A549 (cell line): ENCODE data around the gene COLEC12. TPM values are rescaled to one million over a fixed set of nuclear protein-coding genes. Genes with fewer than 3 reads are reported as not detected.

Source experiments
- ATAC-seq, 2 experiments: fragments of 200-7000 bp in 1 of 2; fragments of >200 bp in 1 of 2; cut with Nextera tagmentation in 1 of 2; cut with Tn5 transposase in 1 of 2; 3 replicates each; pipeline versions ENCODE4 v1.8.0 to v1.9.1; 2018 to 2020; ENCODE audit warnings: mild to moderate bottlenecking in 1 of 2, moderate library complexity in 1 of 2
- CTCF ChIA-PET: fragments of 300-600 bp; sonication (Branson Sonifier 250); formaldehyde crosslinking; extraction: SDS; loops from one replicate; lab custom pipeline; 2021; ENCODE audit warnings: antibody characterized with exemption, inconsistent platforms; lab: Yijun Ruan, JAX
- POLR2A ChIA-PET: fragments of 350-600 bp; formaldehyde crosslinking; extraction: SDS; loops from one replicate; lab custom pipeline; 2021; ENCODE audit warnings: antibody characterized with exemption, inconsistent platforms; lab: Yijun Ruan, JAX
- DNase-seq, 2 experiments: peaks; one replicate each; pipeline versions ENCODE4 v3.0.0 to v3.0.0-alpha.2; 2011 to 2016; ENCODE audit warnings: low read depth in 1 of 2, low spot score in 1 of 2
- FAIRE-seq: peaks from 2 replicates; lab custom pipeline; 2011; peaks lifted over from hg19 to GRCh38; lab: Jason Lieb, UNC
- H3K27ac ChIP-seq, 2 experiments: fragments of >200 bp; sonication (Bioruptor Twin); formaldehyde crosslinking; 3 replicates each; pipeline ENCODE4 v1.5.1; 2016 to 2017
- H3K4me1 ChIP-seq: fragments of >200 bp; sonication (Bioruptor Twin); formaldehyde crosslinking; 3 replicates; pipeline ENCODE4 v1.6.1; 2016
- H3K4me2 ChIP-seq: fragments of >200 bp; sonication (Bioruptor Twin); formaldehyde crosslinking; 3 replicates; pipeline ENCODE4 v1.6.1; 2016
- H3K4me3 ChIP-seq: fragments of >200 bp; sonication (Bioruptor Twin); formaldehyde crosslinking; 3 replicates; pipeline ENCODE4 v1.5.1; 2016
- H3K9me3 ChIP-seq: fragments of >200 bp; sonication (Bioruptor Twin); formaldehyde crosslinking; 3 replicates; pipeline ENCODE4 v1.6.1; 2016
- CBX2 ChIP-seq: fragments of 200-600 bp; sonication (generic); IDR thresholded peaks from 2 replicates; pipeline ENCODE4 v1.6.1; 2016; ENCODE audit warnings: low read depth, mild to moderate bottlenecking, borderline replicate concordance
- CEBPB ChIP-seq, 2 experiments: fragments of >200 bp in 1 of 2; sonication (Bioruptor Twin) in 1 of 2; formaldehyde crosslinking in 1 of 2; IDR thresholded peaks; 2 replicates each; pipeline ENCODE4 v1.6.1; 2012 to 2016
- ESRRA ChIP-seq: fragments of 150-350 bp; IDR thresholded peaks from 2 replicates; pipeline ENCODE4 v1.6.1; 2014; ENCODE audit warnings: mild to moderate bottlenecking, low read length, borderline replicate concordance
- FOSL2 ChIP-seq, 2 experiments: fragments of 450-650 bp in 1 of 2; fragments of >200 bp in 1 of 2; sonication (Bioruptor Twin) in 1 of 2; formaldehyde crosslinking; IDR thresholded peaks; 2 replicates each; pipeline versions ENCODE4 v1.5.0 to v1.6.1; 2016 to 2020; ENCODE audit warnings: mild to moderate bottlenecking in 1 of 2, moderate library complexity in 1 of 2
- GATA3 ChIP-seq: IDR thresholded peaks from 2 replicates; pipeline ENCODE4 v1.6.1; 2012; ENCODE audit warnings: borderline replicate concordance
- HEYL ChIP-seq: fragments of 250-450 bp; sonication (Bioruptor Pico); IDR thresholded peaks from 2 replicates; pipeline ENCODE4 v1.8.0; 2021; ENCODE audit warnings: mild to moderate bottlenecking, moderate library complexity
- HOXB5 ChIP-seq: fragments of 250-450 bp; sonication (Bioruptor Pico); IDR thresholded peaks from 2 replicates; pipeline ENCODE4 v1.5.0; 2020; ENCODE audit warnings: mild to moderate bottlenecking, moderate library complexity
- JUN ChIP-seq, 2 experiments: fragments of >200 bp; sonication (Bioruptor Twin); formaldehyde crosslinking; IDR thresholded peaks; 2 replicates in 1 of 2; 3 replicates in 1 of 2; pipeline ENCODE4 v1.6.1; 2016 to 2017
- KDM1A ChIP-seq: fragments of 200-600 bp; sonication (generic); IDR thresholded peaks from 2 replicates; pipeline ENCODE4 v1.6.1; 2016; ENCODE audit warnings: low read depth, mild to moderate bottlenecking
- MAFK ChIP-seq: fragments of 450-650 bp; IDR thresholded peaks from 2 replicates; pipeline ENCODE4 v1.6.1; 2014; ENCODE audit not compliant: partially characterized antibody
- MYC ChIP-seq: IDR thresholded peaks from 2 replicates; pipeline ENCODE4 v1.6.1; 2012; ENCODE audit warnings: mild to moderate bottlenecking, inconsistent platforms, low read length, improper control_type of control experiment, borderline replicate concordance
- POLR2AphosphoS2 ChIP-seq: conservative IDR thresholded peaks from 2 replicates; pipeline ENCODE4 v1.6.1; 2012; ENCODE audit warnings: low read length, improper control_type of control experiment, inconsistent platforms
- RARB ChIP-seq: fragments of 250-450 bp; sonication (Bioruptor Pico); IDR thresholded peaks from 2 replicates; pipeline ENCODE4 v1.8.0; 2021; ENCODE audit warnings: mild to moderate bottlenecking, moderate library complexity
- SMC3 ChIP-seq: fragments of >200 bp; sonication (Bioruptor Twin); formaldehyde crosslinking; IDR thresholded peaks from 3 replicates; pipeline ENCODE4 v1.6.1; 2018; ENCODE audit warnings: inconsistent platforms
- TFCP2L1 ChIP-seq: fragments of 250-450 bp; sonication (Bioruptor Pico); IDR thresholded peaks from 2 replicates; pipeline ENCODE4 v1.5.0; 2021; ENCODE audit warnings: mild to moderate bottlenecking
- TP53 ChIP-seq: fragments of 250-450 bp; sonication (Bioruptor Pico); IDR thresholded peaks from 2 replicates; pipeline ENCODE4 v1.5.0; 2021; ENCODE audit warnings: mild to moderate bottlenecking, moderate library complexity
- USF2 ChIP-seq: fragments of 450-650 bp; IDR thresholded peaks from 2 replicates; pipeline ENCODE4 v1.6.1; 2014; ENCODE audit warnings: antibody characterized with exemption
- ZNF302 ChIP-seq: fragments of 250-450 bp; sonication (Bioruptor Pico); IDR thresholded peaks from 2 replicates; pipeline ENCODE4 v1.9.0; 2021; ENCODE audit warnings: inconsistent platforms, mild to moderate bottlenecking, moderate library complexity
- WGBS: methylation state at CpG from one replicate; pipeline ENCODE4 v1.1.6; 2017; ENCODE audit errors: missing lambda C conversion rate; 5-methylcytosine and 5-hydroxymethylcytosine counted together
- polyA plus RNA-seq, 4 experiments: library from polyadenylated mRNA; depleted of rRNA in 3 of 4; stranded (reverse); fragments of >200 nt; fragmentation: RNase III in 1 of 4; extraction: RNeasy Plus Mini Kit Qiagen cat#74134 plus additional on column Dnase treatment in 1 of 4; gene quantifications; 2 replicates in 3 of 4; 3 replicates in 1 of 4; pipeline ENCODE4 v1.2.3, GENCODE V29; 2011 to 2017
- TF ChIP-seq, protein P1 (sequence below): IDR thresholded peaks from 2 replicates; pipeline ENCODE4 v1.6.1; 2012
- TF ChIP-seq, protein P2 (sequence below): fragments of 250-450 bp; sonication (Bioruptor Pico); IDR thresholded peaks from 2 replicates; pipeline ENCODE4 v1.5.0; 2021; ENCODE audit warnings: mild to moderate bottlenecking, moderate library complexity, borderline replicate concordance
- TF ChIP-seq, protein P3 (sequence below): IDR thresholded peaks from 2 replicates; pipeline ENCODE4 v1.6.1; 2012

The COLEC12 gene
- polyA plus RNA-seq, 2 of the 4 experiments (the other 2 are of a cell fraction) = 0.01 TPM; not detected in 1

DNA sequence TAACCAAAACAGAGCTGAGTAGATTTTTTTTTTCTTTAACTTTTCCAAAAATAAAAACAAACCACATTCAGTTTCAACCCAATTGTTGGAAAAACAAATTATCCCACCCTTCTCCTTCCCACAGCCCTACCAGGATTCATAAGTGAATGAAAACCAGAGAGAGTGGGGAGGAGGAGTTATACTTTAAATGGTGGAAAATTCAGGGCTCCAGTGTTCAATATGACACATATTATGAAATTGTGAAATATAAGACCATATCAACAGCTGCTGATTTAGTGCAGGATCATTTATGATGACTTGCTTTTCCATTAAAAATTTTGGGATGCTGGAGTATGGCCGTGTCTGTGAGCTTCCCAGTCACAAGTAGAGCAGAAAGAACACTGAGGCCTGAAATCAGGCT, 26.7 kb downstream of the COLEC12 start:
- no peak for ATAC-seq
- ChIA-PET POLR2A (no interaction called here), CTCF (interaction anchor here (0.5 to 0.6 kb wide), 2 partner anchors 137 to 279 kb away, joined by 3 read pairs; no protein-coding TSS in a partner anchor)

GRCh38 chr18:471716-472115, 28.8 kb downstream of the COLEC12 start:
- WGBS = 59% methylated on average over 3 of the region's 3 CpGs

More for the DNA sequence above, 26.7 kb downstream of the COLEC12 start:
- no peaks in the 10 kb centered on the region for H3K9me3 ChIP-seq
- DNase-seq (no peak), FAIRE-seq (no peak)
- no peak overlapping the region for H3K27ac ChIP-seq
- H3K4me3 ChIP-seq = no peak overlapping the region
- WGBS = 59% methylated on average over 1 of the region's 1 CpG
- TF ChIP-seq, protein P1, sequence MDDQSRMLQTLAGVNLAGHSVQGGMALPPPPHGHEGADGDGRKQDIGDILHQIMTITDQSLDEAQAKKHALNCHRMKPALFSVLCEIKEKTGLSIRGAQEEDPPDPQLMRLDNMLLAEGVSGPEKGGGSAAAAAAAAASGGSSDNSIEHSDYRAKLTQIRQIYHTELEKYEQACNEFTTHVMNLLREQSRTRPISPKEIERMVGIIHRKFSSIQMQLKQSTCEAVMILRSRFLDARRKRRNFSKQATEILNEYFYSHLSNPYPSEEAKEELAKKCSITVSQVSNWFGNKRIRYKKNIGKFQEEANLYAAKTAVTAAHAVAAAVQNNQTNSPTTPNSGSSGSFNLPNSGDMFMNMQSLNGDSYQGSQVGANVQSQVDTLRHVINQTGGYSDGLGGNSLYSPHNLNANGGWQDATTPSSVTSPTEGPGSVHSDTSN = no peak
- TF ChIP-seq TP53 (CRISPR knock-in tag) (no peak), CEBPB (IDR thresholded peaks at IDR 0.05) (no peak), TFCP2L1 (CRISPR knock-in tag) (no peak), RARB (CRISPR knock-in tag) (no peak), HEYL (CRISPR knock-in tag) (no peak), POLR2AphosphoS2 (no peak), SMC3 (no peak)
- TF ChIP-seq, protein P2, sequence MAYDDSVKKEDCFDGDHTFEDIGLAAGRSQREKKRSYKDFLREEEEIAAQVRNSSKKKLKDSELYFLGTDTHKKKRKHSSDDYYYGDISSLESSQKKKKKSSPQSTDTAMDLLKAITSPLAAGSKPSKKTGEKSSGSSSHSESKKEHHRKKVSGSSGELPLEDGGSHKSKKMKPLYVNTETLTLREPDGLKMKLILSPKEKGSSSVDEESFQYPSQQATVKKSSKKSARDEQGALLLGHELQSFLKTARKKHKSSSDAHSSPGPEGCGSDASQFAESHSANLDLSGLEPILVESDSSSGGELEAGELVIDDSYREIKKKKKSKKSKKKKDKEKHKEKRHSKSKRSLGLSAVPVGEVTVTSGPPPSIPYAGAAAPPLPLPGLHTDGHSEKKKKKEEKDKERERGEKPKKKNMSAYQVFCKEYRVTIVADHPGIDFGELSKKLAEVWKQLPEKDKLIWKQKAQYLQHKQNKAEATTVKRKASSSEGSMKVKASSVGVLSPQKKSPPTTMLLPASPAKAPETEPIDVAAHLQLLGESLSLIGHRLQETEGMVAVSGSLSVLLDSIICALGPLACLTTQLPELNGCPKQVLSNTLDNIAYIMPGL = no peak
- 0 out of 3 replicates have a peak, but pooled peaks cover 5% of the 10 kb centered on the region for H3K4me1 ChIP-seq
- H3K4me2 ChIP-seq = no peak overlapping the region

GRCh38 chr18:470661-471501, 29.6 kb downstream of the COLEC12 start:
- TF ChIP-seq FOSL2 (IDR thresholded peaks at IDR 0.05) = peak; percentile 40; the same call in 1 of the 2 replicates
- TF ChIP-seq FOSL2 (CRISPR knock-in tag; IDR thresholded peaks at IDR 0.05) = no peak
- TF ChIP-seq JUN (IDR thresholded peaks at IDR 0.05) = no peak
- TF ChIP-seq MAFK = peak; percentile 32
- H3K4me2 ChIP-seq = peak overlapping the region; percentile 8; the same call in 1 of the 3 replicates
- FAIRE-seq = no peak
- H3K9me3 ChIP-seq = no peaks in the 10 kb centered on the region
- no peak overlapping the region for H3K27ac ChIP-seq
- no peak overlapping the region for H3K4me3 ChIP-seq
- ChIA-PET POLR2A (no interaction called here), CTCF (interaction anchor here (0.6 to 1.0 kb wide), 2 partner anchors 9 to 156 kb away, joined by 3 read pairs; no protein-coding TSS in a partner anchor)
- H3K4me1 ChIP-seq = 0 out of 3 replicates have a peak, but pooled peaks cover 5% of the 10 kb centered on the region
- no peak for ATAC-seq
- DNase-seq = no peak
- WGBS = 21% methylated on average over 5 of the region's 5 CpGs

More at GRCh38 chr18:471716-472115, 28.8 kb downstream of the COLEC12 start:
- CTCF ChIA-PET = interaction anchor here (1.0 kb wide), 1 partner anchor 8 kb away, joined by 3 read pairs; no protein-coding TSS in a partner anchor
- no peaks in the 10 kb centered on the region for H3K9me3 ChIP-seq
- ATAC-seq (no peak), DNase-seq (no peak), FAIRE-seq (no peak)
- no peak overlapping the region for H3K4me3 ChIP-seq
- H3K4me1 ChIP-seq = 0 out of 3 replicates have a peak, but pooled peaks cover 5% of the 10 kb centered on the region
- no peak overlapping the region for H3K4me2 ChIP-seq
- H3K27ac ChIP-seq = no peak overlapping the region
- POLR2A ChIA-PET = no interaction called here
- TF ChIP-seq HOXB5 (no peak), USF2 (no peak), MYC (no peak), GATA3 (no peak), CBX2 (no peak), SMC3 (no peak), POLR2AphosphoS2 (no peak), CEBPB (IDR thresholded peaks at IDR 0.05) (no peak), ZNF302 (CRISPR knock-in tag) (no peak), KDM1A (no peak), ESRRA (no peak)
- TF ChIP-seq, protein P3, sequence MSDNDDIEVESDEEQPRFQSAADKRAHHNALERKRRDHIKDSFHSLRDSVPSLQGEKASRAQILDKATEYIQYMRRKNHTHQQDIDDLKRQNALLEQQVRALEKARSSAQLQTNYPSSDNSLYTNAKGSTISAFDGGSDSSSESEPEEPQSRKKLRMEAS = no peak
